NB4 (cell line): Measurements from ENCODE around the gene DNAAF1.

Source experiments
- MYC ChIP-seq: IDR thresholded peaks from 2 replicates; pipeline ENCODE4 v1.6.1; 2011; ENCODE audit warnings: low read depth, low read length
- POLR2A ChIP-seq: IDR thresholded peaks from 2 replicates; pipeline ENCODE4 v1.6.1; 2011; ENCODE audit warnings: mild to moderate bottlenecking; ENCODE audit not compliant: insufficient read length; ENCODE audit errors: extremely low read depth
- TF ChIP-seq, protein P1 (sequence below): IDR thresholded peaks from one replicate; pipeline ENCODE4 v1.5.1; 2012; ENCODE audit warnings: low read depth, low read length
- TF ChIP-seq, protein P2 (sequence below): IDR thresholded peaks from 2 replicates; pipeline ENCODE4 v1.6.1; 2011; ENCODE audit warnings: low read depth, low read length

DNA sequence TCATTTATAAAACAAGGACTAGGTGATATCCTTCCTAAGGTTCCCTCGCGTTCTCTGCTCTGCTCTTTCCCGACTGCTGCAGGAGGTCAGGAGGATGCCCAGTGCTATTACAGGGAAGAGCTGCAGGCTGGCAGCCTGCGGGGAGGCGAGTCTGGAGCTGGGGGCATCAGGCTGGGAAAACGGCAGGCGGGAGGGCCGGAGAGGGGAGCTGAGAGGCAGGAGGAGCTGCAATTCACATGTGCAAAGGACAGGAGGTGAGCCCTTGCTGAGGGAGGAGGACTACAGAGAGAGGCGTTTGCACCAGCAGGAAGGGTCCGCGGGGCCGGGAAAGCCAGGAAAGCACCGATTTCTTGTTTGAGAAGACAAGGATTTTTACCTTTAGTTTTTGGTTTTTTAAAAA, 54.0 kb downstream of the DNAAF1 start:
- TF ChIP-seq, protein P1, sequence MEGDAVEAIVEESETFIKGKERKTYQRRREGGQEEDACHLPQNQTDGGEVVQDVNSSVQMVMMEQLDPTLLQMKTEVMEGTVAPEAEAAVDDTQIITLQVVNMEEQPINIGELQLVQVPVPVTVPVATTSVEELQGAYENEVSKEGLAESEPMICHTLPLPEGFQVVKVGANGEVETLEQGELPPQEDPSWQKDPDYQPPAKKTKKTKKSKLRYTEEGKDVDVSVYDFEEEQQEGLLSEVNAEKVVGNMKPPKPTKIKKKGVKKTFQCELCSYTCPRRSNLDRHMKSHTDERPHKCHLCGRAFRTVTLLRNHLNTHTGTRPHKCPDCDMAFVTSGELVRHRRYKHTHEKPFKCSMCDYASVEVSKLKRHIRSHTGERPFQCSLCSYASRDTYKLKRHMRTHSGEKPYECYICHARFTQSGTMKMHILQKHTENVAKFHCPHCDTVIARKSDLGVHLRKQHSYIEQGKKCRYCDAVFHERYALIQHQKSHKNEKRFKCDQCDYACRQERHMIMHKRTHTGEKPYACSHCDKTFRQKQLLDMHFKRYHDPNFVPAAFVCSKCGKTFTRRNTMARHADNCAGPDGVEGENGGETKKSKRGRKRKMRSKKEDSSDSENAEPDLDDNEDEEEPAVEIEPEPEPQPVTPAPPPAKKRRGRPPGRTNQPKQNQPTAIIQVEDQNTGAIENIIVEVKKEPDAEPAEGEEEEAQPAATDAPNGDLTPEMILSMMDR = no peak
- TF ChIP-seq POLR2A = no peak
- TF ChIP-seq, protein P2, sequence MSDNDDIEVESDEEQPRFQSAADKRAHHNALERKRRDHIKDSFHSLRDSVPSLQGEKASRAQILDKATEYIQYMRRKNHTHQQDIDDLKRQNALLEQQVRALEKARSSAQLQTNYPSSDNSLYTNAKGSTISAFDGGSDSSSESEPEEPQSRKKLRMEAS = no peak
- TF ChIP-seq MYC = no peak
